ENCODE data around the gene MRPL49. TPM values are rescaled to one million over a fixed set of nuclear protein-coding genes. Genes with fewer than 3 reads are reported as not detected.
"Not testable (repeated sequence)": the region's sequence is repeated elsewhere in the genome, so short reads cannot be mapped to it uniquely, and the experiment has no call there.

The MRPL49 gene
- total RNA-seq, 1 experiment from 2014 or later: 44.5 TPM

DNA sequence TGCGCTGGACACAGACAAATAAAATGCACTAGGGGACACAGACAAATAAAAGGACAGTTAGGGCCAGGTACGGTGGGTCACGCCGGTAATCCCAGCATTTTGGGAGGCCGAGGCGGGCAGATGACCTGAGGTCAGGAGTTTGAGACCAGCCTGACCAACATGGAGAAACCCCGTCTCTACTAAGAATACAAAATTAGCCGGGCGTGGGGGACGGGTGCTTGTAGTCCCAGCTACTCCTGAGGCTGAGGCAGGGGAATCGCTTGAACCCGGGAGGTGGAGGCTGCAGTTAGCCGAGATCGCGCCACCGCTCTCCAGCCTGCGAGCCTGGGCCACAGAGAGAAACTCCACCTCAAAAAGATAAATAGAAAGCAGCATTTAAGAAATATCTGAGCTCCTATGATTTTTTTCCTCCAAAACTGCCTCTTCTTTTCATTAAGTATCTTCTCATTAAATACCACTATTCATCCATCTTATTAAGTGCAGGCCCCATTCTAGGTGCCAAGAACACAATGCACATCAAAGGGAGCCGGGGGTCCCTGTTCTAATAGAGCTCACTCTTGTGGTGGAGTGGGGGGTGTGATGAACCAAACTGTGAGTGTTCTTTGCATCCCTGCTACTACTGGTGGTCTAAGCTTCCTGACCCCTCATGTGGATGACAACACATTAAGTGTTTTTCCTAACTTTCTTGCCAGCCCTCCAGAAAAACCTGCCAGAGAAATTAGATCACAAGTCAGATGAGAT lies 3.9 kb upstream of the MRPL49 start:
- Histone ChIP-seq H3K79me2 (ENCODE audit: low read length) (peaks cover 61% of the 10 kb centered on the region), H2AFZ (ENCODE audit: low read length) (no peak overlapping the region), H3K9me3 (ENCODE audit: low read length) (no peaks in the 10 kb centered on the region), H4K20me1 (ENCODE audit: insufficient read depth, low read depth, low read length) (no peaks in the 10 kb centered on the region), H3K36me3 (ENCODE audit: insufficient read depth, low read length) (peaks cover 29% of the 10 kb centered on the region; the same call in 1 of the 2 replicates), H3K4me1 (ENCODE audit: low read length) (peaks cover 78% of the 10 kb centered on the region), H3K4me3 (ENCODE audit: low read length) (peak overlapping the region; percentile 18; the same call in 1 of the 2 replicates), H3K27ac (ENCODE audit: low read length) (peak overlapping the region; percentile 95), H3K27me3 (ENCODE audit: low read length) (no peaks in the 10 kb centered on the region), H3K9me2 (replicated peaks; ENCODE audit: insufficient read depth, low read length) (no peaks in the 10 kb centered on the region), H3K4me2 (ENCODE audit: low read depth, low read length, poor library complexity, severe bottlenecking) (peak overlapping the region; percentile 97), H3K9ac (ENCODE audit: low read length) (peak overlapping the region; percentile 98)
- DNase-seq: peak; percentile 55

DNA sequence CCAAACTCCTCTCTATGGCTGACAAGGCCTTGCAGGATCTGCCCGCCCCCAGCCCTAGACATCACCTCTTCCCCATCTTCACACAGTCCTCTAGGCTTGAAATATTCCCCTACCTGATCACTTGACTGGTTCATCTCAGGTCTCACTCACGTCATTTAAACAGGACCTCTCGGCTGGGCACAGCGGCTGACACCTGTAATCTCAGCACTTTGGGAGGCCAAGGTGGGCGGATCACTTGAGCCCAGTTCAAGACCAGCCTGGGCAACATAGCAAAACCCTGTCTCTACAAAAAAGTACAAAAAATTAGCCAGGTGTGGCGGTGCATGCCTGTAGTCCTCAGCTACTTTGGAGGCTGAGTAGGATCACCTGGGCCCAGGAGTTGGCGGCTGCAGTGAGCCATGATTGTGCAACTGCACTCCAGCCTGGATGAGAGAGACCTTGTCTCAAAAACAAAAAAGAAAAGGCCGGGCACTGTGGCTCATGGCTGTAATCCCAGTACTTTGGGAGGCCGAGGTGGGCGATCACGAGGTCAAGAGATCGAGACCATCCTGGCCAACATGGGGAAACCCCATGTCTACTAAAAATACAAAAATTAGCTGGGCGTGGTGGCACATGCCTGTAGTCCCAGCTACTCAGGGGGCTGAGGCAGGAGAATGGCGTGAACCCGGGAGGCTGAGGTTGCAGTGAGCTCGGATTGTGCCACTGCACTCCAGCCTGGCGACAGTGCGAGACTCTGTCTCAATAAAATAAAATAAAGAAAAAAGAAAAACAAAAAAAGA lies 3.0 kb upstream of the MRPL49 start:
- peak overlapping the region; percentile 90; the same call in 1 of the 2 replicates for H3K4me3 ChIP-seq (ENCODE audit: low read length)
- H3K4me2 ChIP-seq (ENCODE audit: low read depth, low read length, poor library complexity, severe bottlenecking): peak overlapping the region; percentile 97
- peaks cover 71% of the 10 kb centered on the region for H3K4me1 ChIP-seq (ENCODE audit: low read length)
- H3K79me2 ChIP-seq (ENCODE audit: low read length): peaks cover 54% of the 10 kb centered on the region
- H3K27ac ChIP-seq (ENCODE audit: low read length): peak overlapping the region; percentile 95
- peak overlapping the region; percentile 98 for H3K9ac ChIP-seq (ENCODE audit: low read length)
- not testable (repeated sequence) for H2AFZ ChIP-seq (ENCODE audit: low read length); H3K27me3 ChIP-seq (ENCODE audit: low read length); H3K9me3 ChIP-seq (ENCODE audit: low read length); H4K20me1 ChIP-seq (ENCODE audit: insufficient read depth, low read depth, low read length); H3K9me2 ChIP-seq (replicated peaks; ENCODE audit: insufficient read depth, low read length); DNase-seq
- H3K36me3 ChIP-seq (ENCODE audit: insufficient read depth, low read length): peaks cover 29% of the 10 kb centered on the region; the same call in 1 of the 2 replicates

DNA sequence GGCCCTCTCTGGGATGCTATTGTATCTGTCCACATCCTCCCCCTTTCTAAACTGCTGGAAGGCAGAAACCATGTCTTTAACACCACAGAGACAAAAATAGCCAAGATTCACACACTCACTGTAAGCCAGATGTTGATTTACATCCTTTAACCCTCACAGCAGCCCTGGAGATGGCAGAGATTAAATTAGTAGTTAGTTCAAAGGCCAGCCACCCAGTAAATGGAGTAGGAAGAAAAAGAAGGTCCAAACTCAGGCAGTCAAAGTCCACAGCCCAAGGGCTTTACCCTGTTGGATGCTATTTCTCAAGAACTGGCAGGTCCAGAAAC lies 2.5 kb upstream of the MRPL49 start:
- no peaks in the 10 kb centered on the region for H3K9me3 ChIP-seq (ENCODE audit: low read length)
- H3K9me2 ChIP-seq (replicated peaks; ENCODE audit: insufficient read depth, low read length): no peaks in the 10 kb centered on the region
- H2AFZ ChIP-seq (ENCODE audit: low read length): no peak overlapping the region
- H4K20me1 ChIP-seq (ENCODE audit: insufficient read depth, low read depth, low read length): no peaks in the 10 kb centered on the region
- peak overlapping the region; percentile 95 for H3K27ac ChIP-seq (ENCODE audit: low read length)
- H3K4me3 ChIP-seq (ENCODE audit: low read length): peak overlapping the region; percentile 90
- H3K9ac ChIP-seq (ENCODE audit: low read length): peak overlapping the region; percentile 98
- H3K4me2 ChIP-seq (ENCODE audit: low read depth, low read length, poor library complexity, severe bottlenecking): peak overlapping the region; percentile 97
- peaks cover 70% of the 10 kb centered on the region for H3K4me1 ChIP-seq (ENCODE audit: low read length)
- peaks cover 51% of the 10 kb centered on the region for H3K79me2 ChIP-seq (ENCODE audit: low read length)
- H3K36me3 ChIP-seq (ENCODE audit: insufficient read depth, low read length): peaks cover 29% of the 10 kb centered on the region; the same call in 1 of the 2 replicates
- peak; percentile 65 for DNase-seq
- no peaks in the 10 kb centered on the region for H3K27me3 ChIP-seq (ENCODE audit: low read length)

DNA sequence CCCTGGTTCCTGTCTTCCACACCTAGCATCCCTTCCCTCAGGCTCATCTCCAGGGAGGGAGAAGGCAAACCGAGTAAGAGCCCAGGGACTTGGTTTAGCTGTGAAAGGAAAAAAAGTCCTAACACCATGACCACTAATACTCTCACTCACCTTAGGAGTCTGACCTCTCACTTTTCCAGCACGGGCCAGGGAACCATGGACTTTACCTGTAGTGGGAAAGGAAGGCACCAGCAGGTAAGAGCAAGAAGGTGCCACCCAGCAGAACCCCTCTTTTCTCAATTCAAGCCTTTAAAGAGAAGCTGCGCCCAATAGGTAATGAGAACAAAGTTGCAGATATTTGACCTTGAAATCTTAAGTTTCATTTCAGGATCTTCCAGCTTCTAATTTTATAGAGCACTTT lies 1.3 kb upstream of the MRPL49 start:
- H3K27me3 ChIP-seq (ENCODE audit: low read length): no peaks in the 10 kb centered on the region
- no peaks in the 10 kb centered on the region for H3K9me3 ChIP-seq (ENCODE audit: low read length)
- H3K79me2 ChIP-seq (ENCODE audit: low read length): peaks cover 41% of the 10 kb centered on the region
- H3K4me1 ChIP-seq (ENCODE audit: low read length): peaks cover 59% of the 10 kb centered on the region
- H2AFZ ChIP-seq (ENCODE audit: low read length): no peak overlapping the region
- H3K9ac ChIP-seq (ENCODE audit: low read length): peak overlapping the region; percentile 98
- H3K27ac ChIP-seq (ENCODE audit: low read length): peak overlapping the region; percentile 95
- peak overlapping the region; percentile 97 for H3K4me2 ChIP-seq (ENCODE audit: low read depth, low read length, poor library complexity, severe bottlenecking)
- no peak for DNase-seq
- no peaks in the 10 kb centered on the region for H4K20me1 ChIP-seq (ENCODE audit: insufficient read depth, low read depth, low read length)
- peaks cover 24% of the 10 kb centered on the region; the same call in 1 of the 2 replicates for H3K36me3 ChIP-seq (ENCODE audit: insufficient read depth, low read length)
- H3K4me3 ChIP-seq (ENCODE audit: low read length): peak overlapping the region; percentile 90
- H3K9me2 ChIP-seq (replicated peaks; ENCODE audit: insufficient read depth, low read length): no peaks in the 10 kb centered on the region

DNA sequence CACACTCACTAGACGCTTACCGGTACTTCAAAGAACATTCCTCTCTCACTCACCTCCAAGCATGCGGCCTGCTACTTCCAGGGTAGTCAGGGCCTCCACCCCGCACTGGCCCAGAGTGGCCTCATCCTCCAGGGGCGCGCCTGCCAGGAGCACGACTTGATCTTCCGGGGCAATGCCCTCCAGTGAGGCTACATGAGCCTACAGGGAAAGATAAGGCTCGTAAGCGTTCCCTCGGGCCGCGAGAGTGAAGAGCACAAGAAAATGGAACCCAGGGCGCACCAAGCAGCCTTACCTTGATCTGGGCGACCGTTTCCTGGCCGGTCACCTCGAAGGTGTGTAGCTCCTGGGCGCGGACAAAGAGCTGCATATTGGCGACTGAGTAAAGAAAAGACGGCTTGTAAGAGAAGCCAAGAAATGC lies 665 bp upstream of the MRPL49 start:
- Histone ChIP-seq H3K27ac (ENCODE audit: low read length) (peak overlapping the region; percentile 95), H4K20me1 (ENCODE audit: insufficient read depth, low read depth, low read length) (no peaks in the 10 kb centered on the region), H2AFZ (ENCODE audit: low read length) (no peak overlapping the region), H3K36me3 (ENCODE audit: insufficient read depth, low read length) (peaks cover 23% of the 10 kb centered on the region; the same call in 1 of the 2 replicates), H3K4me1 (ENCODE audit: low read length) (peaks cover 53% of the 10 kb centered on the region), H3K9me2 (replicated peaks; ENCODE audit: insufficient read depth, low read length) (no peaks in the 10 kb centered on the region), H3K9ac (ENCODE audit: low read length) (peak overlapping the region; percentile 98), H3K4me2 (ENCODE audit: low read depth, low read length, poor library complexity, severe bottlenecking) (peak overlapping the region; percentile 97), H3K27me3 (ENCODE audit: low read length) (no peaks in the 10 kb centered on the region), H3K9me3 (ENCODE audit: low read length) (no peaks in the 10 kb centered on the region), H3K79me2 (ENCODE audit: low read length) (peaks cover 35% of the 10 kb centered on the region), H3K4me3 (ENCODE audit: low read length) (peak overlapping the region; percentile 90)
- DNase-seq: peak; percentile 63

DNA sequence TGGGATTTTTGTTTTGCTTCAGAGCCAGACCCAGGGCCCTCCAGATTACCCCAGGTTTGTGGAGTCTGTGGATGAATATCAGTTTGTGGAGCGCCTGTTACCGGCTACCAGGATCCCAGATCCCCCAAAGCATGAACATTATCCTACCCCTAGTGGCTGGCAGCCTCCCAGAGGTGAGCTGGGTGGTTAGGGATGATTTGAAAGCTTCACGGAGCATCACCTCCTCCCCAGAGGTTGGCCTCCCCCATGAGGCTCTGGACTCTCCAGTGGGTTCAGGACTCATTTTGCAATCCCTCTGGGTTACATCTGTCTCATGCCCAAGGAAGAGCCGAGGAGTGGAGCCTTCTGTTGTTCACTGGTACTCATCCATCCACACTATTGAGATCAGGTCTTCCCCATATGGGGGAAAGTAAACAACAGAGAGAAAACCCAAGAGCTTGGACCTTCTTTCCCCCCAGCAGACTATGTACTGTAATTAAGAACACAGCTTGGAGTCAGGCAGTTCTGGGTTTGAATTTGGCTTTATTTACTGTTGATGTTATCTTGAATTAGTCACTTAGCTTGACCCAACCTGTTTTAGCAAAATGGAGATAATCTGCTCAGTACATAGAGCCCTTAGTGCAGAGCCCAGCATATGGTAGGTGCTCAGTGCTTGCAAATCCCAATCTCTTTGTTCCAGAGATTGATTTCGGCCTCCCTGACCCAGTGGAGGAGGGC lies 2.5 kb downstream of the MRPL49 start:
- Histone ChIP-seq H4K20me1 (ENCODE audit: insufficient read depth, low read depth, low read length) (peaks cover 9% of the 10 kb centered on the region; the same call in 1 of the 2 replicates), H2AFZ (ENCODE audit: low read length) (no peak overlapping the region), H3K4me3 (ENCODE audit: low read length) (no peak overlapping the region), H3K4me2 (ENCODE audit: low read depth, low read length, poor library complexity, severe bottlenecking) (no peak overlapping the region), H3K27ac (ENCODE audit: low read length) (peak overlapping the region; percentile 44), H3K27me3 (ENCODE audit: low read length) (no peaks in the 10 kb centered on the region), H3K9ac (ENCODE audit: low read length) (no peak overlapping the region), H3K4me1 (ENCODE audit: low read length) (peaks cover 54% of the 10 kb centered on the region), H3K36me3 (ENCODE audit: insufficient read depth, low read length) (peaks cover 39% of the 10 kb centered on the region), H3K9me2 (replicated peaks; ENCODE audit: insufficient read depth, low read length) (no peaks in the 10 kb centered on the region), H3K9me3 (ENCODE audit: low read length) (no peaks in the 10 kb centered on the region), H3K79me2 (ENCODE audit: low read length) (peaks cover 31% of the 10 kb centered on the region)
- no peak for DNase-seq

DNA sequence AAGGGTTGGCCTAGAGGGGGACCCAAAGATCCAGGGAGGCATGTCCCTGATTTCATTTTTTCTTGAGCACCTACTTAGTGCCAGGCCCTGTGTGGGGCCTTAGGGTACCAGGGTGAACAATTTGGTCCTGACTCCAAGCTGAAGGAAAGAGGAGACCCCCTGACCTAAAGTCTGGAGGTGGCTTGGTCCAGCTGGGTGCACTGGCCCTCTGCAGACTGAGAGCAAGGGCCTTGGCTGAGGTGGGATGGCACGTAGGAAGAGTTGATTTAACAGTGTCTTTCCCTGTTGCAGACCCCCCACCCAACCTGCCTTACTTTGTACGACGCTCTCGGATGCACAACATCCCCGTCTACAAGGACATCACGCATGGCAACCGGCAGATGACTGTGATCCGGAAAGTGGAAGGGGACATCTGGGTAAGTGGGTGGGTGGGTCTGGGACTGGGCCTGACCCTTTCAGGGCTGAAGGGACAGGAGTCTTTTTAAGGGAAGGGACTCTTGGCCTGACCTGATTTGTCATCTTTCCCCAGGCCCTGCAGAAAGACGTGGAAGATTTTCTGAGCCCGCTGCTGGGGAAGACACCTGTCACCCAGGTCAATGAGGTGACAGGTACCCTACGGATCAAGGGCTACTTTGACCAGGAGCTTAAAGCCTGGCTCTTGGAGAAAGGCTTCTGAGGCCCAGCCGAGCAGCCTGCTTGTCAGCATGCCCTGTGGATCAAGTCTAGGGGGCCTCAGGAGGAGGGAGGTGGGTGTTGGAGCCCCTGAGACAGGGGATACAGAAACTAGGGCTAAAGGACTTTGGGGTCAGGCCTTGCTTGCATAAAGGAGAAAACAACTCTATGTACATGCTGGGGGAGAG lies 3.3 kb downstream of the MRPL49 start:
- H3K4me1 ChIP-seq (ENCODE audit: low read length): peaks cover 54% of the 10 kb centered on the region
- H3K9me2 ChIP-seq (replicated peaks; ENCODE audit: insufficient read depth, low read length): no peaks in the 10 kb centered on the region
- H3K9ac ChIP-seq (ENCODE audit: low read length): no peak overlapping the region
- H3K9me3 ChIP-seq (ENCODE audit: low read length): no peaks in the 10 kb centered on the region
- H3K36me3 ChIP-seq (ENCODE audit: insufficient read depth, low read length): peaks cover 39% of the 10 kb centered on the region
- peak overlapping the region; percentile 100 for H3K27ac ChIP-seq (ENCODE audit: low read length)
- peaks cover 17% of the 10 kb centered on the region; the same call in 1 of the 2 replicates for H4K20me1 ChIP-seq (ENCODE audit: insufficient read depth, low read depth, low read length)
- no peak for DNase-seq
- peaks cover 25% of the 10 kb centered on the region for H3K79me2 ChIP-seq (ENCODE audit: low read length)
- H3K4me3 ChIP-seq (ENCODE audit: low read length): no peak overlapping the region
- H3K27me3 ChIP-seq (ENCODE audit: low read length): no peaks in the 10 kb centered on the region
- H3K4me2 ChIP-seq (ENCODE audit: low read depth, low read length, poor library complexity, severe bottlenecking): no peak overlapping the region
- no peak overlapping the region for H2AFZ ChIP-seq (ENCODE audit: low read length)
